ENCODE results near the gene CHRNA4. TPM values are rescaled to one million over a fixed set of nuclear protein-coding genes. Genes with fewer than 3 reads are reported as not detected.

The CHRNA4 gene
- total RNA-seq, 2 donors from 2014 or later = 0.46 TPM; not detected in 1

- no peak overlapping the region for H3K4me3 ChIP-seq (ENCODE audit: low read length)
- no peaks in the 10 kb centered on the region for H3K9me3 Mint-ChIP-seq
- DNase-seq = no peak
- H3K27ac Mint-ChIP-seq = no peak overlapping the region
- H3K4me1 ChIP-seq (ENCODE audit: control insufficient read depth, insufficient read depth, low read length) = no peaks in the 10 kb centered on the region
- no peaks in the 10 kb centered on the region for H3K9me3 ChIP-seq (ENCODE audit: control insufficient read depth, low read length)
- no peaks in the 10 kb centered on the region for H3K36me3 Mint-ChIP-seq (ENCODE audit: low read depth)
- no peak overlapping the region for H3K9ac ChIP-seq (ENCODE audit: extremely low read depth, low read length, poor library complexity, severe bottlenecking)
- no peaks in the 10 kb centered on the region for H3K4me1 Mint-ChIP-seq
- WGBS, 2 experiments (ENCODE audit: insufficient coverage in 1 of 2, insufficient read length in 1 of 2) = 94 to 95% methylated on average over 20 to 23 of the region's 23 CpGs
- no peaks in the 10 kb centered on the region for H3K27me3 ChIP-seq (ENCODE audit: control insufficient read depth, insufficient read depth, low read length, poor library complexity, severe bottlenecking)
- TF ChIP-seq CTCF (conservative IDR thresholded peaks at IDR 0.05) = no peak
- no peak overlapping the region for H3K27ac ChIP-seq (ENCODE audit: low read depth, low read length)
- H3K36me3 ChIP-seq (ENCODE audit: control insufficient read depth, insufficient read depth, low read length) = no peaks in the 10 kb centered on the region
- no peaks in the 10 kb centered on the region for H3K27me3 Mint-ChIP-seq (ENCODE audit: insufficient read depth)
- H3K4me3 Mint-ChIP-seq = no peak overlapping the region
These were observed 44.9 kb upstream of the CHRNA4 start for GRCh38 chr20:63406011-63406410.

- DNase-seq = no peak
- H3K27me3 ChIP-seq (ENCODE audit: control insufficient read depth, insufficient read depth, low read length, poor library complexity, severe bottlenecking) = no peaks in the 10 kb centered on the region
- Mint-ChIP-seq H3K4me3 (no peak overlapping the region), H3K9me3 (no peaks in the 10 kb centered on the region), H3K36me3 (ENCODE audit: low read depth) (no peaks in the 10 kb centered on the region), H3K27me3 (ENCODE audit: insufficient read depth) (no peaks in the 10 kb centered on the region), H3K4me1 (no peaks in the 10 kb centered on the region), H3K27ac (no peak overlapping the region)
- 91 to 92% methylated on average over 15 to 31 of the region's 31 CpGs for WGBS, 2 experiments (ENCODE audit: insufficient coverage in 1 of 2, insufficient read length in 1 of 2)
- no peak overlapping the region for H3K9ac ChIP-seq (ENCODE audit: extremely low read depth, low read length, poor library complexity, severe bottlenecking)
- no peak overlapping the region for H3K4me3 ChIP-seq (ENCODE audit: low read length)
- no peak for TF ChIP-seq CTCF (conservative IDR thresholded peaks at IDR 0.05)
- H3K9me3 ChIP-seq (ENCODE audit: control insufficient read depth, low read length) = no peaks in the 10 kb centered on the region
- H3K27ac ChIP-seq (ENCODE audit: low read depth, low read length) = no peak overlapping the region
- no peaks in the 10 kb centered on the region for H3K4me1 ChIP-seq (ENCODE audit: control insufficient read depth, insufficient read depth, low read length)
- no peaks in the 10 kb centered on the region for H3K36me3 ChIP-seq (ENCODE audit: control insufficient read depth, insufficient read depth, low read length)
These were observed 44.1 kb upstream of the CHRNA4 start for GRCh38 chr20:63405102-63405730.

GRCh38 chr20:63404129-63405085 lies 43.3 kb upstream of the CHRNA4 start:
- H3K4me1 ChIP-seq (ENCODE audit: control insufficient read depth, insufficient read depth, low read length) = no peaks in the 10 kb centered on the region
- no peak overlapping the region for H3K4me3 ChIP-seq (ENCODE audit: low read length)
- Mint-ChIP-seq H3K4me1 (no peaks in the 10 kb centered on the region), H3K36me3 (ENCODE audit: low read depth) (no peaks in the 10 kb centered on the region), H3K9me3 (no peaks in the 10 kb centered on the region), H3K27ac (no peak overlapping the region), H3K4me3 (no peak overlapping the region), H3K27me3 (ENCODE audit: insufficient read depth) (no peaks in the 10 kb centered on the region)
- H3K9ac ChIP-seq (ENCODE audit: extremely low read depth, low read length, poor library complexity, severe bottlenecking) = no peak overlapping the region
- no peaks in the 10 kb centered on the region for H3K9me3 ChIP-seq (ENCODE audit: control insufficient read depth, low read length)
- no peaks in the 10 kb centered on the region for H3K36me3 ChIP-seq (ENCODE audit: control insufficient read depth, insufficient read depth, low read length)
- 89 to 92% methylated on average over 24 to 34 of the region's 34 CpGs for WGBS, 2 experiments (ENCODE audit: insufficient coverage in 1 of 2, insufficient read length in 1 of 2)
- H3K27ac ChIP-seq (ENCODE audit: low read depth, low read length) = no peak overlapping the region
- no peaks in the 10 kb centered on the region for H3K27me3 ChIP-seq (ENCODE audit: control insufficient read depth, insufficient read depth, low read length, poor library complexity, severe bottlenecking)
- TF ChIP-seq CTCF (conservative IDR thresholded peaks at IDR 0.05) = no peak
- DNase-seq = no peak
